ENCODE data around the gene TNRC6C. TPM values are rescaled to one million over a fixed set of nuclear protein-coding genes. Genes with fewer than 3 reads are reported as not detected.

Gene TNRC6C
- total and polyA plus RNA-seq, 9 of the 15 experiments (the other 6 are each of a cell fraction or from before 2014, with no cell fraction given): 0.20 to 4.9 (median 2.3) TPM

- TF ChIP-seq ZNF507 (tag; conservative IDR thresholded peaks at IDR 0.05): no peak
- TF ChIP-seq KDM4B (IDR thresholded peaks at IDR 0.05; ENCODE audit: borderline replicate concordance in 2 of 2, low read depth in 1 of 2): no peak
- no peak for TF ChIP-seq ZMIZ1 (IDR thresholded peaks at IDR 0.05; ENCODE audit: low read depth in 2 of 2, low read length in 2 of 2)
Observed at GRCh38 chr17:78053777-78054468, 95.4 kb downstream of the TNRC6C start (continued).

- intact Hi-C loops (cut with micrococcal nuclease) (no loop called here), in situ Hi-C loops (cut with MboI) (no loop called here)
- Histone ChIP-seq H3K79me2 (ENCODE audit: control insufficient read depth, insufficient read depth, low read length) (no peaks in the 10 kb centered on the region), H3K27me3 (ENCODE audit: control insufficient read depth in 2 of 2, insufficient read depth in 2 of 2, low read length in 2 of 2) (no peaks in the 10 kb centered on the region), H3K4me1 (replicated peaks in 1 of 2; ENCODE audit: control insufficient read depth in 2 of 2, insufficient read depth in 2 of 2, low read length in 2 of 2) (peaks cover 11 to 15% of the 10 kb centered on the region in 2 experiments; a peak in 3 of 5 replicates), H3K4me3 (no peak overlapping the region), H3K27ac (ENCODE audit: extremely low read depth, low read depth, low read length) (no peak overlapping the region), H3K9me3 (replicated peaks; ENCODE audit: control insufficient read depth, insufficient read depth, low read depth, low read length) (no peaks in the 10 kb centered on the region), H2AFZ (ENCODE audit: low read depth, low read length) (no peak overlapping the region), H3K4me2 (ENCODE audit: insufficient read depth, low read length) (no peak overlapping the region), H3K9ac (ENCODE audit: insufficient read depth in 1 of 2, low read depth in 2 of 2, low read length in 2 of 2) (no peak overlapping the region), H3K9me1 (ENCODE audit: control insufficient read depth, insufficient read depth, low read length) (no peaks in the 10 kb centered on the region), H3K36me3 (ENCODE audit: control insufficient read depth, insufficient read depth, low read length) (no peaks in the 10 kb centered on the region), H4K20me1 (replicated peaks; ENCODE audit: control insufficient read depth, insufficient read depth, low read length) (no peaks in the 10 kb centered on the region)
- ChIA-PET POLR2A (interaction anchor here (1.2 kb wide), 1 partner anchor 9 kb away, joined by 3 read pairs; no protein-coding TSS in a partner anchor), CTCF (ENCODE audit: low intra/inter-chr PET ratio) (no interaction called here)
- DNase-seq (ENCODE audit: extremely low read depth in 1 of 4, low spot score in 3 of 4): no peak
- WGBS (ENCODE audit: insufficient coverage, low coverage, missing lambda C conversion rate): 100% methylated on average over 2 of the region's 3 CpGs
- ATAC-seq: no peak
- no peak for FAIRE-seq
- BruUV-seq (replicated peaks): no TSS peak
- TF ChIP-seq ZNF407 (IDR thresholded peaks at IDR 0.05; ENCODE audit: low read depth) (no peak), ADNP (tag; IDR thresholded peaks at IDR 0.05) (no peak), MAFF (IDR thresholded peaks at IDR 0.05; ENCODE audit: low read length) (no peak), ZNF695 (CRISPR knock-in tag; IDR thresholded peaks at IDR 0.05) (no peak)
Observed at GRCh38 chr17:78057113-78057740, 98.7 kb downstream of the TNRC6C start.
